Stimulated activated CD4-positive, alpha-beta T cell treated with anti-CD3 and anti-CD28 coated beads, Interleukin-2, amount 100 ng/mL, for 4 hours (primary cell): ENCODE measurements around the gene NVL.
"Not testable (repeated sequence)": the region's sequence is repeated elsewhere in the genome, so short reads cannot be mapped to it uniquely, and the experiment has no call there.

Experiments
- DNase-seq: peaks from one replicate; pipeline ENCODE4 v3.0.0-alpha.2; 2020; ENCODE audit warnings: low read depth

NVL gene

GRCh38 chr1:224333939-224334786 is 4.2 kb upstream of the NVL start:
- no peak for DNase-seq

GRCh38 chr1:224333309-224333926 is 3.4 kb upstream of the NVL start:
- peak; percentile 2 for DNase-seq

GRCh38 chr1:224331824-224332223 is 1.9 kb upstream of the NVL start:
- no peak for DNase-seq

- DNase-seq = no peak
Observed at GRCh38 chr1:224331326-224331725, 1.4 kb upstream of the NVL start.

GRCh38 chr1:224329484-224329841 is 509 bp downstream of the NVL start:
- DNase-seq = no peak

- DNase-seq = no peak
Observed at GRCh38 chr1:224328644-224329043, 1.3 kb downstream of the NVL start.

- DNase-seq = no peak
Observed at GRCh38 chr1:224325959-224326358, 4.0 kb downstream of the NVL start.

- DNase-seq = no peak
Observed at GRCh38 chr1:224321706-224322105, 8.3 kb downstream of the NVL start.

- no peak for DNase-seq
Observed at GRCh38 chr1:224317383-224318045, 12.5 kb downstream of the NVL start.

GRCh38 chr1:224312025-224312424 is 17.9 kb downstream of the NVL start:
- DNase-seq = no peak

- not testable (repeated sequence) for DNase-seq
Observed at GRCh38 chr1:224311503-224311902, 18.5 kb downstream of the NVL start.

- DNase-seq = no peak
Observed at GRCh38 chr1:224308064-224308463, 21.9 kb downstream of the NVL start.

GRCh38 chr1:224304767-224305166 is 25.2 kb downstream of the NVL start:
- no peak for DNase-seq

- DNase-seq = no peak
Observed at GRCh38 chr1:224302947-224303346, 27.0 kb downstream of the NVL start.

- no peak for DNase-seq
Observed at GRCh38 chr1:224301391-224301790, 28.6 kb downstream of the NVL start.

GRCh38 chr1:224300346-224300745 is 29.6 kb downstream of the NVL start:
- DNase-seq = no peak

GRCh38 chr1:224298346-224299330 is 31.3 kb downstream of the NVL start:
- DNase-seq = no peak

GRCh38 chr1:224294775-224295174 is 35.2 kb downstream of the NVL start:
- no peak for DNase-seq

GRCh38 chr1:224292419-224292818 is 37.6 kb downstream of the NVL start:
- DNase-seq = no peak

GRCh38 chr1:224289396-224289795 is 40.6 kb downstream of the NVL start:
- no peak for DNase-seq

GRCh38 chr1:224287714-224288113 is 42.3 kb downstream of the NVL start:
- no peak for DNase-seq

- DNase-seq = no peak
Observed at GRCh38 chr1:224282140-224282539, 47.8 kb downstream of the NVL start.
